ENCODE data around the gene XPR1. TPM values are rescaled to one million over a fixed set of nuclear protein-coding genes. Genes with fewer than 3 reads are reported as not detected.

Gene XPR1
- total RNA-seq, 1 experiment from 2014 or later = 36.1 TPM

DNA sequence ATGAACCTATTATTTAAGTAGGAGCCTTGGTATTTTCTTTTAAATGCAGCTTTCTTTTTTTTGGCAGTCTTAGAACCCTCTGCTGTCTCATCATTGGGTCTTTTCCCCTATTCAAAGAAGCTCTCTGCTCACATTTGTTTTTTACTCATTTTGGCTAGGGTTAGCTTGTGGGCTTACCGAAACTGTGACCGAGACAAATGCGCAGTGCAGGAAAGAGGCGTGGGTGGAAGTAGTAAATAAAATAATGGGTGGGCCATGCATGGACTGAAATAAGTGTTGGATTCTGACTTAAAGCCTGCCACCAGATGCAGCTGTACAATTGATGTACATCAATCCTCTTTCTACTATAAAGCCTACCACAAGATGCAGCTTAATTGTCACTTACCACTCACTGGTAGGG, 14.7 kb downstream of the XPR1 start:
- DNase-seq (ENCODE audit: low read depth, low spot score) (no peak), ATAC-seq (no peak)
- in situ Hi-C loops (cut with HindIII; ENCODE audit: low pct_unique_long_range_greater_than_20kb, low sequenced_read_pairs) (no loop called here), intact Hi-C loops (cut with micrococcal nuclease; ENCODE audit: unreplicated experiment) (no loop called here)
- TF ChIP-seq TCF7L2 (IDR thresholded peaks at IDR 0.05; ENCODE audit: low read depth, low read length) = no peak
- H3K4me1 ChIP-seq (ENCODE audit: control insufficient read depth, insufficient read depth, low read length) = no peaks in the 10 kb centered on the region
- H3K36me3 ChIP-seq (ENCODE audit: control insufficient read depth, insufficient read depth, low read length) = no peaks in the 10 kb centered on the region
- CTCF ChIA-PET = interaction anchor here (0.7 kb wide), 1 partner anchor 594 kb away, joined by 3 read pairs; no protein-coding TSS in a partner anchor
- no peak overlapping the region for H3K4me3 ChIP-seq (ENCODE audit: low read depth in 2 of 2, low read length in 2 of 2)
- POLR2A ChIA-PET = interaction anchor here (0.6 to 0.7 kb wide), 2 partner anchors 148 to 281 kb away, joined by 3 to 5 read pairs; no protein-coding TSS in a partner anchor
- no peak overlapping the region for H3K27ac ChIP-seq (ENCODE audit: low read length)
- no TSS peak for BruUV-seq (replicated peaks)
- no peaks in the 10 kb centered on the region for H3K9me3 ChIP-seq (ENCODE audit: control insufficient read depth, insufficient read depth, low read depth, low read length)
- no peaks in the 10 kb centered on the region for H3K27me3 ChIP-seq (ENCODE audit: control insufficient read depth, insufficient read depth, low read length)

- POLR2A ChIA-PET = no interaction called here
- Histone ChIP-seq H3K27ac (ENCODE audit: low read length) (no peak overlapping the region), H3K9me3 (ENCODE audit: control insufficient read depth, insufficient read depth, low read depth, low read length) (peaks cover 8% of the 10 kb centered on the region; the same call in 1 of the 2 replicates), H3K27me3 (ENCODE audit: control insufficient read depth, insufficient read depth, low read length) (no peaks in the 10 kb centered on the region), H3K4me3 (ENCODE audit: low read depth in 2 of 2, low read length in 2 of 2) (no peak overlapping the region), H3K4me1 (ENCODE audit: control insufficient read depth, insufficient read depth, low read length) (no peaks in the 10 kb centered on the region), H3K36me3 (ENCODE audit: control insufficient read depth, insufficient read depth, low read length) (no peaks in the 10 kb centered on the region)
- no peak for ATAC-seq
- intact Hi-C loops (cut with micrococcal nuclease; ENCODE audit: unreplicated experiment) = no loop called here
- no peak for DNase-seq (ENCODE audit: low read depth, low spot score)
- in situ Hi-C loops (cut with HindIII; ENCODE audit: low pct_unique_long_range_greater_than_20kb, low sequenced_read_pairs) = no loop called here
- CTCF ChIA-PET = no interaction called here
- TF ChIP-seq, protein P1, sequence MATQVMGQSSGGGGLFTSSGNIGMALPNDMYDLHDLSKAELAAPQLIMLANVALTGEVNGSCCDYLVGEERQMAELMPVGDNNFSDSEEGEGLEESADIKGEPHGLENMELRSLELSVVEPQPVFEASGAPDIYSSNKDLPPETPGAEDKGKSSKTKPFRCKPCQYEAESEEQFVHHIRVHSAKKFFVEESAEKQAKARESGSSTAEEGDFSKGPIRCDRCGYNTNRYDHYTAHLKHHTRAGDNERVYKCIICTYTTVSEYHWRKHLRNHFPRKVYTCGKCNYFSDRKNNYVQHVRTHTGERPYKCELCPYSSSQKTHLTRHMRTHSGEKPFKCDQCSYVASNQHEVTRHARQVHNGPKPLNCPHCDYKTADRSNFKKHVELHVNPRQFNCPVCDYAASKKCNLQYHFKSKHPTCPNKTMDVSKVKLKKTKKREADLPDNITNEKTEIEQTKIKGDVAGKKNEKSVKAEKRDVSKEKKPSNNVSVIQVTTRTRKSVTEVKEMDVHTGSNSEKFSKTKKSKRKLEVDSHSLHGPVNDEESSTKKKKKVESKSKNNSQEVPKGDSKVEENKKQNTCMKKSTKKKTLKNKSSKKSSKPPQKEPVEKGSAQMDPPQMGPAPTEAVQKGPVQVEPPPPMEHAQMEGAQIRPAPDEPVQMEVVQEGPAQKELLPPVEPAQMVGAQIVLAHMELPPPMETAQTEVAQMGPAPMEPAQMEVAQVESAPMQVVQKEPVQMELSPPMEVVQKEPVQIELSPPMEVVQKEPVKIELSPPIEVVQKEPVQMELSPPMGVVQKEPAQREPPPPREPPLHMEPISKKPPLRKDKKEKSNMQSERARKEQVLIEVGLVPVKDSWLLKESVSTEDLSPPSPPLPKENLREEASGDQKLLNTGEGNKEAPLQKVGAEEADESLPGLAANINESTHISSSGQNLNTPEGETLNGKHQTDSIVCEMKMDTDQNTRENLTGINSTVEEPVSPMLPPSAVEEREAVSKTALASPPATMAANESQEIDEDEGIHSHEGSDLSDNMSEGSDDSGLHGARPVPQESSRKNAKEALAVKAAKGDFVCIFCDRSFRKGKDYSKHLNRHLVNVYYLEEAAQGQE (IDR thresholded peaks at IDR 0.05; ENCODE audit: insufficient read depth in 1 of 2, low read depth in 2 of 2, low read length in 1 of 2) = no peak
- no peak for TF ChIP-seq TCF7L2 (IDR thresholded peaks at IDR 0.05; ENCODE audit: low read depth, low read length)
- TF ChIP-seq, protein P2, sequence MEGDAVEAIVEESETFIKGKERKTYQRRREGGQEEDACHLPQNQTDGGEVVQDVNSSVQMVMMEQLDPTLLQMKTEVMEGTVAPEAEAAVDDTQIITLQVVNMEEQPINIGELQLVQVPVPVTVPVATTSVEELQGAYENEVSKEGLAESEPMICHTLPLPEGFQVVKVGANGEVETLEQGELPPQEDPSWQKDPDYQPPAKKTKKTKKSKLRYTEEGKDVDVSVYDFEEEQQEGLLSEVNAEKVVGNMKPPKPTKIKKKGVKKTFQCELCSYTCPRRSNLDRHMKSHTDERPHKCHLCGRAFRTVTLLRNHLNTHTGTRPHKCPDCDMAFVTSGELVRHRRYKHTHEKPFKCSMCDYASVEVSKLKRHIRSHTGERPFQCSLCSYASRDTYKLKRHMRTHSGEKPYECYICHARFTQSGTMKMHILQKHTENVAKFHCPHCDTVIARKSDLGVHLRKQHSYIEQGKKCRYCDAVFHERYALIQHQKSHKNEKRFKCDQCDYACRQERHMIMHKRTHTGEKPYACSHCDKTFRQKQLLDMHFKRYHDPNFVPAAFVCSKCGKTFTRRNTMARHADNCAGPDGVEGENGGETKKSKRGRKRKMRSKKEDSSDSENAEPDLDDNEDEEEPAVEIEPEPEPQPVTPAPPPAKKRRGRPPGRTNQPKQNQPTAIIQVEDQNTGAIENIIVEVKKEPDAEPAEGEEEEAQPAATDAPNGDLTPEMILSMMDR (IDR thresholded peaks at IDR 0.05) = no peak
- no TSS peak for BruUV-seq (replicated peaks)
Observed at GRCh38 chr1:180652792-180653191, 21.0 kb downstream of the XPR1 start.

- intact Hi-C loops (cut with micrococcal nuclease; ENCODE audit: unreplicated experiment) = no loop called here
- no peak overlapping the region for H3K27ac ChIP-seq (ENCODE audit: low read length)
- H3K27me3 ChIP-seq (ENCODE audit: control insufficient read depth, insufficient read depth, low read length) = no peaks in the 10 kb centered on the region
- no peaks in the 10 kb centered on the region for H3K36me3 ChIP-seq (ENCODE audit: control insufficient read depth, insufficient read depth, low read length)
- ChIA-PET POLR2A (no interaction called here), CTCF (no interaction called here)
- no peak overlapping the region for H3K4me3 ChIP-seq (ENCODE audit: low read depth in 2 of 2, low read length in 2 of 2)
- in situ Hi-C loops (cut with HindIII; ENCODE audit: low pct_unique_long_range_greater_than_20kb, low sequenced_read_pairs) = no loop called here
- no TSS peak for BruUV-seq (replicated peaks)
- DNase-seq (ENCODE audit: low read depth, low spot score) = no peak
- no peaks in the 10 kb centered on the region for H3K4me1 ChIP-seq (ENCODE audit: control insufficient read depth, insufficient read depth, low read length)
- no peak for ATAC-seq
- peaks cover 24% of the 10 kb centered on the region; the same call in 1 of the 2 replicates for H3K9me3 ChIP-seq (ENCODE audit: control insufficient read depth, insufficient read depth, low read depth, low read length)
- TF ChIP-seq, protein P2 (IDR thresholded peaks at IDR 0.05) = no peak
- TF ChIP-seq, protein P1 (IDR thresholded peaks at IDR 0.05; ENCODE audit: insufficient read depth in 1 of 2, low read depth in 2 of 2, low read length in 1 of 2) = no peak
- TF ChIP-seq SIN3A (IDR thresholded peaks at IDR 0.05; ENCODE audit: borderline replicate concordance, insufficient read depth, low read depth, low read length) (no peak), POLR2AphosphoS5 (IDR thresholded peaks at IDR 0.05; ENCODE audit: low read depth, low read length) (no peak), TCF7L2 (IDR thresholded peaks at IDR 0.05; ENCODE audit: low read depth, low read length) (no peak)
Observed at GRCh38 chr1:180662709-180663108, 30.9 kb downstream of the XPR1 start.
